IMR-90 (cell line): ENCODE data around the gene KRI1. TPM values are rescaled to one million over a fixed set of nuclear protein-coding genes. Genes with fewer than 3 reads are reported as not detected.

Experiments
- ATAC-seq: fragments of 200-7000 bp; cut with Tn5 transposase; 2 replicates; pipeline ENCODE4 v1.9.1; 2020; ENCODE audit warnings: low read depth, mild to moderate bottlenecking, moderate library complexity
- BruUV-seq: library from RNA; stranded (reverse); fragments of 400-500 nt; replicated peaks from 2 replicates; lab custom pipeline; 2021; lab: Mats Ljungman, UMichigan
- CTCF ChIA-PET: fragments of 300-600 bp; formaldehyde crosslinking; extraction: SDS; loops from one replicate; lab custom pipeline; 2021; ENCODE audit warnings: antibody characterized with exemption; lab: Yijun Ruan, JAX
- POLR2A ChIA-PET: fragments of 300-600 bp; sonication (Branson Sonifier 250); formaldehyde crosslinking; loops from one replicate; lab custom pipeline; 2022; ENCODE audit warnings: antibody characterized with exemption; ENCODE audit not compliant: unreplicated experiment; lab: Charles Lee
- DNase-seq: peaks from one replicate; pipeline ENCODE4 v3.0.0; 2013
- H2AFZ ChIP-seq: replicated peaks from 2 replicates; pipeline ENCODE3; 2013; ENCODE audit warnings: low read length, mild to moderate bottlenecking; ENCODE audit not compliant: poor library complexity
- H2AK5ac ChIP-seq: 2 replicates; pipeline ENCODE4 v1.6.1; 2013; ENCODE audit warnings: low read depth, low read length, inconsistent platforms
- H2AK9ac ChIP-seq: replicated peaks from 2 replicates; pipeline ENCODE3; 2013; ENCODE audit warnings: mild to moderate bottlenecking, low read depth, low read length, moderate library complexity; ENCODE audit not compliant: poor library complexity
- H2BK120ac ChIP-seq: 2 replicates; pipeline ENCODE4 v1.6.1; 2013; ENCODE audit warnings: low read depth, low read length, inconsistent platforms
- H2BK15ac ChIP-seq: 3 replicates; pipeline ENCODE4 v1.6.1; 2013; ENCODE audit warnings: low read depth, low read length, inconsistent platforms
- H2BK20ac ChIP-seq: 2 replicates; pipeline ENCODE4 v1.6.1; 2013; ENCODE audit warnings: low read depth, mild to moderate bottlenecking, inconsistent platforms, low read length, moderate library complexity
- H2BK5ac ChIP-seq: 2 replicates; pipeline ENCODE4 v1.6.1; 2013; ENCODE audit warnings: mild to moderate bottlenecking, low read depth, low read length, inconsistent platforms; ENCODE audit not compliant: poor library complexity, severe bottlenecking
- H3K14ac ChIP-seq: replicated peaks from 2 replicates; pipeline ENCODE4 v1.6.1; 2013; ENCODE audit warnings: low read depth, low read length, inconsistent platforms
- H3K18ac ChIP-seq: 2 replicates; pipeline ENCODE4 v1.6.1; 2013; ENCODE audit warnings: low read depth, low read length, control low read depth
- H3K23ac ChIP-seq: 2 replicates; pipeline ENCODE4 v1.6.1; 2013; ENCODE audit warnings: low read depth, low read length, inconsistent platforms
- H3K27ac ChIP-seq: 2 replicates; pipeline ENCODE4 v1.5.1; 2013; ENCODE audit warnings: mild to moderate bottlenecking, control low read depth, low read length; ENCODE audit not compliant: insufficient read depth
- H3K27me3 ChIP-seq: 2 replicates; pipeline ENCODE4 v1.6.1; 2013; ENCODE audit warnings: low read length; ENCODE audit not compliant: control insufficient read depth, insufficient read depth
- H3K36me3 ChIP-seq: 2 replicates; pipeline ENCODE4 v1.6.1; 2013; ENCODE audit warnings: low read length, mixed read lengths; ENCODE audit not compliant: control insufficient read depth, insufficient read depth
- H3K4ac ChIP-seq: 2 replicates; pipeline ENCODE4 v1.6.1; 2013; ENCODE audit warnings: low read depth, low read length, inconsistent platforms
- H3K4me1 ChIP-seq: 2 replicates; pipeline ENCODE4 v1.6.1; 2013; ENCODE audit warnings: low read length, mixed read lengths; ENCODE audit not compliant: control insufficient read depth, insufficient read depth
- H3K4me2 ChIP-seq: 2 replicates; pipeline ENCODE4 v1.6.1; 2013; ENCODE audit warnings: low read depth, mild to moderate bottlenecking, control low read depth, low read length, moderate library complexity
- H3K4me3 ChIP-seq: 2 replicates; pipeline ENCODE4 v1.5.1; 2013; ENCODE audit warnings: low read depth, mild to moderate bottlenecking, control low read depth, low read length, moderate library complexity; ENCODE audit not compliant: insufficient read depth
- H3K56ac ChIP-seq: 2 replicates; pipeline ENCODE4 v1.6.1; 2013; ENCODE audit warnings: low read length, inconsistent platforms; ENCODE audit not compliant: insufficient read depth; ENCODE audit errors: extremely low read depth
- H3K79me1 ChIP-seq, 2 experiments: 2 replicates each; pipeline ENCODE4 v1.6.1; 2013; ENCODE audit warnings: low read length in 2 of 2, inconsistent platforms in 1 of 2, low read depth in 1 of 2
- H3K9ac ChIP-seq: 2 replicates; pipeline ENCODE4 v1.6.1; 2013; ENCODE audit warnings: low read depth, low read length, control low read depth
- H3K9me1 ChIP-seq: 2 replicates; pipeline ENCODE4 v1.6.1; 2013; ENCODE audit warnings: low read length, inconsistent platforms; ENCODE audit not compliant: insufficient read depth
- H3K9me3 ChIP-seq: 2 replicates; pipeline ENCODE4 v1.6.1; 2013; ENCODE audit warnings: low read length; ENCODE audit not compliant: control insufficient read depth, insufficient read depth
- H4K20me1 ChIP-seq: 2 replicates; pipeline ENCODE4 v1.6.1; 2013; ENCODE audit warnings: low read length, inconsistent platforms; ENCODE audit not compliant: insufficient read depth
- H4K5ac ChIP-seq: 2 replicates; pipeline ENCODE4 v1.6.1; 2013; ENCODE audit warnings: mild to moderate bottlenecking, low read depth, low read length, control low read depth
- H4K8ac ChIP-seq, 2 experiments: 2 replicates each; pipeline ENCODE4 v1.6.1; 2013; ENCODE audit warnings: low read depth in 2 of 2, low read length in 2 of 2, control low read depth in 1 of 2, inconsistent platforms in 1 of 2
- H4K91ac ChIP-seq: 2 replicates; pipeline ENCODE4 v1.6.1; 2013; ENCODE audit warnings: low read depth, low read length, inconsistent platforms; ENCODE audit not compliant: insufficient read depth
- BHLHE40 ChIP-seq: fragments of 150-350 bp; IDR thresholded peaks from 2 replicates; pipeline ENCODE4 v1.6.1; 2016; ENCODE audit warnings: mild to moderate bottlenecking, low read depth, low read length
- CEBPB ChIP-seq: IDR thresholded peaks from 2 replicates; pipeline ENCODE4 v1.6.1; 2012; ENCODE audit warnings: low read depth, low read length, improper control_type of control experiment
- CHD1 ChIP-seq: IDR thresholded peaks from 2 replicates; pipeline ENCODE4 v1.6.1; 2012; ENCODE audit warnings: low read depth, low read length, improper control_type of control experiment
- CTCF ChIP-seq: conservative IDR thresholded peaks from 2 replicates; pipeline ENCODE4 v1.5.1; 2012; ENCODE audit warnings: mild to moderate bottlenecking, low read depth, low read length, improper control_type of control experiment
- FOS ChIP-seq: fragments of 150-350 bp; IDR thresholded peaks from 2 replicates; pipeline ENCODE4 v1.6.1; 2016; ENCODE audit warnings: low read depth, low read length
- MAFK ChIP-seq: IDR thresholded peaks from 2 replicates; pipeline ENCODE4 v1.6.1; 2012; ENCODE audit warnings: low read depth, low read length, improper control_type of control experiment
- MAZ ChIP-seq: IDR thresholded peaks from 2 replicates; pipeline ENCODE4 v1.6.1; 2012; ENCODE audit warnings: low read depth, mild to moderate bottlenecking, low read length, improper control_type of control experiment, moderate library complexity, borderline replicate concordance
- MXI1 ChIP-seq: IDR thresholded peaks from 2 replicates; pipeline ENCODE4 v1.6.1; 2012; ENCODE audit warnings: low read depth, mild to moderate bottlenecking, low read length, moderate library complexity, borderline replicate concordance
- NFE2L2 ChIP-seq: fragments of 150-350 bp; IDR thresholded peaks from 2 replicates; pipeline ENCODE4 v1.6.1; 2016; ENCODE audit warnings: low read depth, mild to moderate bottlenecking, low read length
- POLR2A ChIP-seq: IDR thresholded peaks from 2 replicates; pipeline ENCODE4 v1.6.1; 2012; ENCODE audit warnings: mild to moderate bottlenecking, low read depth, low read length
- RAD21 ChIP-seq: IDR thresholded peaks from 2 replicates; pipeline ENCODE4 v1.6.1; 2012; ENCODE audit warnings: low read length, improper control_type of control experiment
- RCOR1 ChIP-seq: IDR thresholded peaks from 2 replicates; pipeline ENCODE4 v1.6.1; 2012; ENCODE audit warnings: mild to moderate bottlenecking, low read length, improper control_type of control experiment; ENCODE audit not compliant: insufficient replicate concordance
- RFX5 ChIP-seq: IDR thresholded peaks from 2 replicates; pipeline ENCODE4 v1.8.0; 2012; ENCODE audit warnings: low read depth, mild to moderate bottlenecking, low read length, moderate library complexity
- SMC3 ChIP-seq: fragments of 150-350 bp; IDR thresholded peaks from 2 replicates; pipeline ENCODE4 v1.6.1; 2016; ENCODE audit warnings: low read depth, mild to moderate bottlenecking, antibody characterized with exemption, low read length, moderate library complexity
- USF2 ChIP-seq: fragments of 150-350 bp; IDR thresholded peaks from 2 replicates; pipeline ENCODE4 v1.6.1; 2017; ENCODE audit warnings: mild to moderate bottlenecking, antibody characterized with exemption, low read length, low read depth
- WGBS, 2 experiments: methylation state at CpG; one replicate each; pipeline versions ENCODE4 v1.1.5 to v1.1.7; 2013; ENCODE audit warnings: missing lambda C conversion rate in 2 of 2; ENCODE audit not compliant: insufficient read length in 1 of 2; ENCODE audit errors: extremely low coverage in 2 of 2; 5-methylcytosine and 5-hydroxymethylcytosine counted together
- dilution Hi-C: fragments of 300-500 bp; cut with HindIII; formaldehyde crosslinking; loops from one replicate; pipeline ENCODE4 v1.14.3; 2018; ENCODE audit warnings: low sequenced_read_pairs; ENCODE audit not compliant: unreplicated experiment
- in situ Hi-C: fragments of 300-500 bp; cut with MboI; formaldehyde crosslinking; loops from 3 replicates; pipeline ENCODE4 v1.14.3; 2019; ENCODE audit warnings: low sequenced_read_pairs, inconsistent platforms, mixed read lengths
- intact Hi-C: fragments of 100-400 bp; cut with micrococcal nuclease; formaldehyde crosslinking; loops from 2 replicates; pipeline ENCODE4 v1.10.0; 2022
- polyA plus RNA-seq, 3 experiments: library from polyadenylated mRNA; depleted of rRNA; stranded (reverse); fragments of >200 nt; gene quantifications; 2 replicates each; pipeline ENCODE4 v1.2.3, GENCODE V29; 2012; ENCODE audit warnings: low replicate concordance in 1 of 3
- total RNA-seq: library from RNA; depleted of rRNA; stranded (reverse); fragments of >200 nt; gene quantifications from 2 replicates; pipeline ENCODE4 v1.2.3, GENCODE V29; 2012
- TF ChIP-seq, protein P1 (sequence below): fragments of 150-350 bp; IDR thresholded peaks from 2 replicates; pipeline ENCODE4 v1.6.1; 2016; ENCODE audit warnings: low read depth, mild to moderate bottlenecking, low read length, moderate library complexity, borderline replicate concordance

KRI1 gene
- total and polyA plus RNA-seq, 2 of the 4 experiments (the other 2 are of a cell fraction), result 5.7 to 13.3 TPM

- intact Hi-C loops (no loop called here), dilution Hi-C loops (no loop called here), in situ Hi-C loops (no loop called here)
- no peak for TF ChIP-seq RCOR1
- TF ChIP-seq RAD21, result no peak
- no peak for TF ChIP-seq CHD1
- no peak for TF ChIP-seq SMC3
- TF ChIP-seq FOS, result no peak
- no peak for TF ChIP-seq BHLHE40
- no peak for TF ChIP-seq USF2
- no peak for TF ChIP-seq MAZ
- TF ChIP-seq RFX5, result no peak
- no peak for TF ChIP-seq CTCF
- TF ChIP-seq, protein P1, sequence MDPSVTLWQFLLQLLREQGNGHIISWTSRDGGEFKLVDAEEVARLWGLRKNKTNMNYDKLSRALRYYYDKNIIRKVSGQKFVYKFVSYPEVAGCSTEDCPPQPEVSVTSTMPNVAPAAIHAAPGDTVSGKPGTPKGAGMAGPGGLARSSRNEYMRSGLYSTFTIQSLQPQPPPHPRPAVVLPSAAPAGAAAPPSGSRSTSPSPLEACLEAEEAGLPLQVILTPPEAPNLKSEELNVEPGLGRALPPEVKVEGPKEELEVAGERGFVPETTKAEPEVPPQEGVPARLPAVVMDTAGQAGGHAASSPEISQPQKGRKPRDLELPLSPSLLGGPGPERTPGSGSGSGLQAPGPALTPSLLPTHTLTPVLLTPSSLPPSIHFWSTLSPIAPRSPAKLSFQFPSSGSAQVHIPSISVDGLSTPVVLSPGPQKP, result no peak
- TF ChIP-seq NFE2L2, result no peak
- no peak for TF ChIP-seq POLR2A
- no peak for TF ChIP-seq MXI1
- no peak for TF ChIP-seq MAFK
- TF ChIP-seq CEBPB, result no peak
- WGBS, 2 experiments, result no CpG with 5 or more reads among the region's 7 CpGs
- H3K36me3 ChIP-seq, result no peaks in the 10 kb centered on the region
- no peak overlapping the region for H3K14ac ChIP-seq
- no peak overlapping the region for H4K5ac ChIP-seq
- H2BK15ac ChIP-seq, result no peak overlapping the region
- CTCF ChIA-PET, result interaction anchor here (0.6 to 0.7 kb wide), 2 partner anchors 17 to 40 kb away, joined by 3 to 8 read pairs; partner anchors contain the start of gene KRI1
- H3K4me1 ChIP-seq, result no peaks in the 10 kb centered on the region
- peaks cover 16% of the 10 kb centered on the region for H3K27me3 ChIP-seq
- H2AK5ac ChIP-seq, result no peak overlapping the region
- H3K4ac ChIP-seq, result no peak overlapping the region
- DNase-seq (no peak), ATAC-seq (no peak)
- BruUV-seq, result no TSS peak
- no peak overlapping the region for H4K8ac ChIP-seq
- no peak overlapping the region for H3K27ac ChIP-seq
- H3K23ac ChIP-seq, result no peak overlapping the region
- no peaks in the 10 kb centered on the region for H3K9me3 ChIP-seq
- H2BK20ac ChIP-seq, result no peak overlapping the region
- no peak overlapping the region for H2AFZ ChIP-seq
- H3K4me3 ChIP-seq, result no peak overlapping the region
- H3K4me2 ChIP-seq, result no peak overlapping the region
- no peak overlapping the region for H3K56ac ChIP-seq
- no peaks in the 10 kb centered on the region for H4K20me1 ChIP-seq
- POLR2A ChIA-PET, result interaction anchor here (0.6 kb wide), 1 partner anchor 24 kb away, joined by 3 read pairs; no protein-coding TSS in a partner anchor
- H4K91ac ChIP-seq, result no peak overlapping the region
- no peak overlapping the region for H2BK5ac ChIP-seq
- H3K9me1 ChIP-seq, result no peaks in the 10 kb centered on the region
- H2AK9ac ChIP-seq, result no peak overlapping the region
- no peaks in the 10 kb centered on the region for H3K79me1 ChIP-seq
- H2BK120ac ChIP-seq, result no peak overlapping the region
- no peak overlapping the region for H3K18ac ChIP-seq
- H3K9ac ChIP-seq, result no peak overlapping the region
Observed at GRCh38 chr19:10525636-10526035, 40.2 kb downstream of the KRI1 start.
